ENCODE measurements around the gene EIF4E1B. TPM values are rescaled to one million over a fixed set of nuclear protein-coding genes. Genes with fewer than 3 reads are reported as not detected.
A peak's percentile ranks its signal among the peaks of the same experiment; 100 is the strongest.

EIF4E1B gene
- total and polyA plus RNA-seq, 2 donors (not counting 1 experiment from before 2014, with no cell fraction given) = not detected

DNA sequence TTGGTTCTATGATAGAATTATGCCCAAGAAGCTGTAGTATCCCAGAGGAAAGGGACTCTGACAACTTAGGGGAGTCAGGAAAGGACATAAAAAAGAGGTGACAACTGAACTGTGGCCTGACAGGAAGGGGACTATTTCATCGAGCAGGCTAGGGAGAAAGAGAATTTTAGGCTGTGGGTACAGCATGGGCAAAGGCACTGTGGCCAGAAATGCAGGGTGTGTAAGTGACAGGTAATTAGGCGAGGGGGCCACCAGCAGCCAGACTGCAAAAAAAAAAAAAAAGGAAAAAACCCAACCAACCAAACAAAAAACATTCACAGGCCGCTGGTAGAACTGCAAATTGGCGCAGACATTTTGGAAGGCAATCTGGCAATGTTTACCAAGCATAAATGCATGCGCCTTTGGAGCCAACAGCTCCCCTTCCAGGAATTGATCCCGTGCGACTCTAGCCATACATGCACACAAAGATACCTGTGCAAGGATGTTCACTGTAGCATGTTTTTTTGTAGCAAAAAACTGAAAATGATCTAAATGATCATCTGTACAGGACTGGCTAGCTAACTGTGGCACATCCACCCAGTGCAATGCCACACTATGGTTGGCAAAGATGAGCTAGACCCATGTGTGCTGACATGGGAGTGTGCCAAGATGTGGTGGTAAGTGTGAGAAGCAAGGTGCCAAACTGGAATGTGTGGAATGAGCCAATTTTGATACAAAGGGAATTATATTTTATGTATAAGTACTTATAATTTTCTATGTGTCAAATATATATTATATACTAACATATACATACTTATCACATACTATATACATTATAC, 1.1 kb downstream of the EIF4E1B start:
- no peaks in the 10 kb centered on the region for H3K9me3 Mint-ChIP-seq (ENCODE audit: insufficient read depth)
- ChIA-PET POLR2A (interaction anchor here (0.7 to 0.8 kb wide), 2 partner anchors 10 to 99 kb away, joined by 4 read pairs; no protein-coding TSS in a partner anchor), CTCF (interaction anchor here (1.2 to 2.9 kb wide), 4 partner anchors 10 to 29 kb away, joined by 3 to 21 read pairs (median 8); partner anchors contain the start of gene TSPAN17)
- Histone ChIP-seq H2AFZ (ENCODE audit: insufficient read depth, low read depth, low read length, poor library complexity, severe bottlenecking) (no peak overlapping the region), H3K36me3 (replicated peaks in 1 of 2; ENCODE audit: control extremely low read depth in 1 of 2, control insufficient read depth in 1 of 2, extremely low read depth in 1 of 2, insufficient read depth in 2 of 2, low read length in 1 of 2) (no peaks in the 10 kb centered on the region), H3K9ac (ENCODE audit: low read length) (no peak overlapping the region), H3K4me3 (ENCODE audit: control extremely low read depth in 1 of 5, extremely low read depth in 1 of 5, insufficient read depth in 1 of 5, low read depth in 2 of 5, low read length in 4 of 5) (peak overlapping the region in 1 of 5 experiments; percentile 69), H4K20me1 (ENCODE audit: control insufficient read depth, insufficient read depth, low read length, poor library complexity, severe bottlenecking) (no peaks in the 10 kb centered on the region), H3K79me2 (ENCODE audit: control insufficient read depth, insufficient read depth, low read length) (no peaks in the 10 kb centered on the region), H3K27me3 (replicated peaks in 1 of 4; ENCODE audit: control extremely low read depth in 1 of 4, control insufficient read depth in 3 of 4, insufficient read depth in 4 of 4, low read length in 3 of 4) (peaks cover 0 to 43% (median 20%) of the 10 kb centered on the region in 4 experiments), H3K9me3 (ENCODE audit: control extremely low read depth in 1 of 3, control insufficient read depth in 2 of 3, insufficient read depth in 1 of 3, low read length in 2 of 3) (peaks cover 0 to 22% (median 0%) of the 10 kb centered on the region in 3 donors), H3K4me1 (ENCODE audit: control insufficient read depth in 2 of 2, insufficient read depth in 2 of 2, low read length in 2 of 2) (peaks cover 56 to 68% of the 10 kb centered on the region in 2 donors), H3K27ac (ENCODE audit: low read length in 2 of 2) (no peak overlapping the region), H3K4me2 (replicated peaks; ENCODE audit: low read depth, low read length, poor library complexity, severe bottlenecking) (peak overlapping the region; percentile 100)
- WGBS (ENCODE audit: insufficient coverage) = 80% methylated on average over 4 of the region's 7 CpGs
- TF ChIP-seq EZH2 (IDR thresholded peaks at IDR 0.05; ENCODE audit: borderline replicate concordance, insufficient read depth, low read depth, low read length, poor library complexity, severe bottlenecking) = no peak
- TF ChIP-seq, protein P1, sequence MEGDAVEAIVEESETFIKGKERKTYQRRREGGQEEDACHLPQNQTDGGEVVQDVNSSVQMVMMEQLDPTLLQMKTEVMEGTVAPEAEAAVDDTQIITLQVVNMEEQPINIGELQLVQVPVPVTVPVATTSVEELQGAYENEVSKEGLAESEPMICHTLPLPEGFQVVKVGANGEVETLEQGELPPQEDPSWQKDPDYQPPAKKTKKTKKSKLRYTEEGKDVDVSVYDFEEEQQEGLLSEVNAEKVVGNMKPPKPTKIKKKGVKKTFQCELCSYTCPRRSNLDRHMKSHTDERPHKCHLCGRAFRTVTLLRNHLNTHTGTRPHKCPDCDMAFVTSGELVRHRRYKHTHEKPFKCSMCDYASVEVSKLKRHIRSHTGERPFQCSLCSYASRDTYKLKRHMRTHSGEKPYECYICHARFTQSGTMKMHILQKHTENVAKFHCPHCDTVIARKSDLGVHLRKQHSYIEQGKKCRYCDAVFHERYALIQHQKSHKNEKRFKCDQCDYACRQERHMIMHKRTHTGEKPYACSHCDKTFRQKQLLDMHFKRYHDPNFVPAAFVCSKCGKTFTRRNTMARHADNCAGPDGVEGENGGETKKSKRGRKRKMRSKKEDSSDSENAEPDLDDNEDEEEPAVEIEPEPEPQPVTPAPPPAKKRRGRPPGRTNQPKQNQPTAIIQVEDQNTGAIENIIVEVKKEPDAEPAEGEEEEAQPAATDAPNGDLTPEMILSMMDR (IDR thresholded peaks at IDR 0.05) = no peak
- H3K4me3 Mint-ChIP-seq = peak overlapping the region; percentile 86
- H3K27me3 Mint-ChIP-seq = peaks cover 27% of the 10 kb centered on the region
- no peak overlapping the region for H3K27ac Mint-ChIP-seq
- DNase-seq (no peak), ATAC-seq (ENCODE audit: low read depth) (no peak)
- intact Hi-C loops (cut with micrococcal nuclease) = loop anchor here (2.0 to 5.0 kb wide), 2 partner anchors 21 to 89 kb away; partner anchors contain the start of gene GPRIN1
- H3K4me1 Mint-ChIP-seq = peaks cover 58% of the 10 kb centered on the region

DNA sequence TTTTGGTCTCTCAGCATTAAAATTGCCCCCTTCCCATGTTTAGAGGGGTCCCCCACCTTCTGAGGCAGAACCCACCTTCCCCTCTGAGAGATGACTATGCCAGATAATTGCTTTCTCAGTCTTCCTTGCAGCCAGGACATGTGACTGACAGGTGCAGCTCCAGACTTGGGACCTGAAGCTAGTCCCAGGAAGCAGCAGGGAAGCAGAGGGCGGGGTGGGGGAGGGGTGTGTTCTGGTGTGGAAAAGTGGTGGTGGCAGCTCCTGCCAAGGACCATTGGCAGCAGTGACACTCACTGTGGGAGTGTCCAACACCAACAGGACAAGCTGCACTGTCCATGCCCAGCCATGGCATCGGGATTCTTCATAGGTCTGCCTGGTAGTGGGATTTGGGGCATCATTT, 2.3 kb downstream of the EIF4E1B start:
- Histone ChIP-seq H3K4me1 (ENCODE audit: control insufficient read depth in 2 of 2, insufficient read depth in 2 of 2, low read length in 2 of 2) (peaks cover 48 to 59% of the 10 kb centered on the region in 2 donors), H3K79me2 (ENCODE audit: control insufficient read depth, insufficient read depth, low read length) (no peaks in the 10 kb centered on the region), H3K4me3 (ENCODE audit: control extremely low read depth in 1 of 5, extremely low read depth in 1 of 5, insufficient read depth in 1 of 5, low read depth in 2 of 5, low read length in 4 of 5) (no peak overlapping the region), H4K20me1 (ENCODE audit: control insufficient read depth, insufficient read depth, low read length, poor library complexity, severe bottlenecking) (no peaks in the 10 kb centered on the region), H3K9me3 (ENCODE audit: control extremely low read depth in 1 of 3, control insufficient read depth in 2 of 3, insufficient read depth in 1 of 3, low read length in 2 of 3) (peaks cover 0 to 22% (median 0%) of the 10 kb centered on the region in 3 donors), H3K9ac (ENCODE audit: low read length) (no peak overlapping the region), H3K27ac (ENCODE audit: low read length in 2 of 2) (no peak overlapping the region), H3K27me3 (replicated peaks in 1 of 4; ENCODE audit: control extremely low read depth in 1 of 4, control insufficient read depth in 3 of 4, insufficient read depth in 4 of 4, low read length in 3 of 4) (peaks cover 0 to 47% (median 20%) of the 10 kb centered on the region in 4 experiments), H2AFZ (ENCODE audit: insufficient read depth, low read depth, low read length, poor library complexity, severe bottlenecking) (no peak overlapping the region), H3K36me3 (replicated peaks in 1 of 2; ENCODE audit: control extremely low read depth in 1 of 2, control insufficient read depth in 1 of 2, extremely low read depth in 1 of 2, insufficient read depth in 2 of 2, low read length in 1 of 2) (no peaks in the 10 kb centered on the region), H3K4me2 (replicated peaks; ENCODE audit: low read depth, low read length, poor library complexity, severe bottlenecking) (no peak overlapping the region)
- TF ChIP-seq, protein P1 (IDR thresholded peaks at IDR 0.05) = no peak
- no peak for TF ChIP-seq EZH2 (IDR thresholded peaks at IDR 0.05; ENCODE audit: borderline replicate concordance, insufficient read depth, low read depth, low read length, poor library complexity, severe bottlenecking)
- 94% methylated on average over 2 of the region's 2 CpGs for WGBS (ENCODE audit: insufficient coverage)
- DNase-seq (no peak), ATAC-seq (ENCODE audit: low read depth) (no peak)
- POLR2A ChIA-PET = no interaction called here
- intact Hi-C loops (cut with micrococcal nuclease) = loop anchor here (5.0 kb wide), 1 partner anchor 90 kb away; no protein-coding TSS in a partner anchor
- Mint-ChIP-seq H3K4me3 (no peak overlapping the region), H3K27me3 (peaks cover 22% of the 10 kb centered on the region), H3K27ac (no peak overlapping the region), H3K4me1 (peaks cover 49% of the 10 kb centered on the region), H3K9me3 (ENCODE audit: insufficient read depth) (no peaks in the 10 kb centered on the region)
- CTCF ChIA-PET = interaction anchor here (0.7 to 1.3 kb wide), 2 partner anchors 26 to 440 kb away, joined by 3 to 4 read pairs; no protein-coding TSS in a partner anchor
